ENCODE measurements around the gene RAMACL.

RAMACL gene

GRCh38 chr6:166581091-166581511 is 5.4 kb downstream of the RAMACL start:
- no peak for TF ChIP-seq CTCF (IDR thresholded peaks at IDR 0.05; ENCODE audit: low read depth, low read length)
- DNase-seq (ENCODE audit: extremely low read depth, low read depth): no peak

- TF ChIP-seq CTCF (IDR thresholded peaks at IDR 0.05; ENCODE audit: low read depth, low read length): no peak
- DNase-seq (ENCODE audit: extremely low read depth, low read depth): no peak
These were observed 6.1 kb downstream of the RAMACL start for GRCh38 chr6:166580076-166581050.

DNA sequence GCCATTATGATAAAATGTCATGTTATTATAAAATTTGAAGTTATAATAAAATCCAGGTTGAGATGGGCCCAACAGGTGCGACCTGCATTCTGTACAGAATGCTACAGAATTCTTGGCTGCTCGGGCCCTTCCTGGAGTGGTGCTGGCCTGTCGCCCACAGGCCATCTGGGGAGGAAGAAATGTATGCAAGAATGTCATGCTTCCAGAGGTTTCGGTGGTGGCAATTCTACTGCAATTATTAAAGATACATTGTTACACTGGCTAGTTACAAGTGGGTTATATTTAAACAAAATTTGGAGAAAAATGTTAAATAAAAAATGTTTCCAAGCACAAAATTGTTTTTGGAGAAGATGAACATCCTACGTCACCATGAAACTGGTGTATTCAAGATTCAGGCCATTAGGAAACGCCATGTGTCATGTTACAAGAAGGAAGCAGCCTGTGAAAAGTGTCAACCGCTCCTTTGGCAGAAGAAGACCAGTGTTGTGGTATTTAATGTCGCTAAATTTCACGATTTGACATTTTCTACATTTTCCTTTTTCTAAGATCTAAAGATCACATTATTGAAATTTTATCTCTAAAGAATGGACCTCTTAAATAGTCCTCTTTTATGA is 7.1 kb downstream of the RAMACL start:
- no peak for DNase-seq (ENCODE audit: extremely low read depth, low read depth)
- TF ChIP-seq CTCF (IDR thresholded peaks at IDR 0.05; ENCODE audit: low read depth, low read length): no peak

DNA sequence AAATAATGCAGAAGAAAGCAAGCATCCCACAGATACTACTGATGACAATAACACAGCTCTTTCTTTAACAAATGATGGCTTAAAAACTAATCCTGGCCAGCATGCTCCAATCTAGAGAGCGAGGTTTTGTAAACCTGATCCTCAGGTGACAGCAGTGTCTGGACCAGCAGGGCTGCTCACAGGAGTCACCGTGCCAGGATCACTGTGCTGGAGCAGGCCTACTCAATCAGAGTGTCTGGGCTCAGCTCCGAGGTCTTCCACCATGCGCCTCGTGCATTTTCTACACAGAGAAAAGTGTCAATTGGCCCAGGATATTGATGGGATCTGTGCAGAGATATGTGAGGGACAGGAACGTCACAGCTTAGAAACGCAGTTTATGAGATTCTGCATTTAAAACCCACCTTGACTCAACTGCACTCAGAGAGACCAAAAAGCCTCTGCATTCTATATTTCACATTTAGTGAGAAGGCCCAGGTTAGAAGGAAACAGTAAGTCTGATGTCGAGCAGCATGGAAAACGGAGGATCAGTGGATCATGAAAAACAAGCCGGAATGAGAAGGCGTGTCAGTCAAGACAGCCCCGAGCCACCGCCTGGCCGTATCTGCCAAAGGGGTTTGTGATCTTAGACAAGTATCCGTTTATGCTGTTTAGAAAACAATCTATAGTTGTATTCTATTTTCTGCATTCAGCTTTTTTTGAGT is 7.8 kb downstream of the RAMACL start:
- no peak for DNase-seq (ENCODE audit: extremely low read depth, low read depth)
- TF ChIP-seq CTCF (IDR thresholded peaks at IDR 0.05; ENCODE audit: low read depth, low read length): no peak

GRCh38 chr6:166575205-166575604 is 11.3 kb downstream of the RAMACL start:
- no peak for TF ChIP-seq CTCF (IDR thresholded peaks at IDR 0.05; ENCODE audit: low read depth, low read length)
- DNase-seq (ENCODE audit: extremely low read depth, low read depth): no peak

GRCh38 chr6:166573511-166574216 is 12.8 kb downstream of the RAMACL start:
- no peak for DNase-seq (ENCODE audit: extremely low read depth, low read depth)

More at GRCh38 chr6:166573511-166574216, 12.8 kb downstream of the RAMACL start:
- no peak for TF ChIP-seq CTCF (IDR thresholded peaks at IDR 0.05; ENCODE audit: low read depth, low read length)

Measured in AG09319 (cell line).